Uterus (tissue), 4 donors: ENCODE data around the gene TINCR. TPM values are rescaled to one million over a fixed set of nuclear protein-coding genes. Genes with fewer than 3 reads are reported as not detected.

Experiments used
- DNase-seq, 2 donors: peaks; one replicate each; pipeline ENCODE4 v3.0.0-alpha.2; 2019 to 2020
- H3K27ac ChIP-seq, 2 donors: fragments of 200-600 bp; sonication (generic); 1 replicate in 1 of 2; 2 replicates in 1 of 2; pipeline ENCODE4 v1.5.1; 2016 to 2018
- H3K27me3 ChIP-seq, 2 donors: fragments of 200-600 bp; sonication (generic); one replicate each; pipeline ENCODE4 v1.5.1; 2018 to 2019; ENCODE audit warnings: control low read depth in 1 of 2
- H3K36me3 ChIP-seq, 2 donors: fragments of 200-600 bp; sonication (generic); one replicate each; pipeline ENCODE4 v1.5.1; 2019; ENCODE audit warnings: control low read depth in 1 of 2
- H3K4me1 ChIP-seq, 2 donors: fragments of 200-600 bp; sonication (generic); one replicate each; pipeline ENCODE4 v1.5.1; 2018 to 2019; ENCODE audit warnings: control low read depth in 1 of 2
- H3K4me3 ChIP-seq, 2 donors: fragments of 200-600 bp; sonication (generic); 1 replicate in 1 of 2; 2 replicates in 1 of 2; pipeline ENCODE4 v1.5.1; 2018 to 2019; ENCODE audit warnings: mild to moderate bottlenecking in 1 of 2
- H3K9me3 ChIP-seq, 2 donors: fragments of 200-600 bp; sonication (generic); one replicate each; pipeline ENCODE4 v1.5.1; 2019; ENCODE audit warnings: control low read depth in 1 of 2
- POLR2A ChIP-seq, 2 donors: fragments of 450-650 bp; IDR thresholded peaks; one replicate each; pipeline ENCODE4 v1.6.1; 2016; ENCODE audit warnings: antibody characterized with exemption in 2 of 2, mild to moderate bottlenecking in 1 of 2, moderate library complexity in 1 of 2
- intact Hi-C: fragments of 100-400 bp; cut with DNase I; formaldehyde crosslinking; loops from one replicate; pipeline ENCODE4 v1.15.1; 2023; ENCODE audit warnings: low total_unique reads
- total RNA-seq, 4 donors: library from RNA; depleted of rRNA in 3 of 4; stranded (reverse); fragments of >200 nt in 3 of 4; gene quantifications; one replicate each; pipeline versions ENCODE4 v1.1.0 to v1.2.4, GENCODE V29; 2014 to 2023
- TF ChIP-seq, protein P1 (sequence below), 4 experiments: fragments of 200-600 bp in 2 of 4; fragments of 450-650 bp in 2 of 4; sonication (generic) in 2 of 4; IDR thresholded peaks; one replicate each; pipeline ENCODE4 v1.5.1; 2016 to 2019; ENCODE audit warnings: antibody characterized with exemption in 4 of 4, mild to moderate bottlenecking in 2 of 4, moderate library complexity in 1 of 4
- donor health status: DM: yes; HTN: yes; CAD: no.

The TINCR gene
- total RNA-seq, 4 donors from 2014 or later = 1.2 to 5.3 TPM; not detected in 2

- Histone ChIP-seq H3K4me1 (no peaks in the 10 kb centered on the region), H3K36me3 (no peaks in the 10 kb centered on the region), H3K9me3 (no peaks in the 10 kb centered on the region), H3K4me3 (no peak overlapping the region), H3K27me3 (no peaks in the 10 kb centered on the region), H3K27ac (no peak overlapping the region)
- intact Hi-C loops = loop anchor here (5.0 kb wide), 1 partner anchor 531 kb away; no protein-coding TSS in a partner anchor
- TF ChIP-seq, protein P1, sequence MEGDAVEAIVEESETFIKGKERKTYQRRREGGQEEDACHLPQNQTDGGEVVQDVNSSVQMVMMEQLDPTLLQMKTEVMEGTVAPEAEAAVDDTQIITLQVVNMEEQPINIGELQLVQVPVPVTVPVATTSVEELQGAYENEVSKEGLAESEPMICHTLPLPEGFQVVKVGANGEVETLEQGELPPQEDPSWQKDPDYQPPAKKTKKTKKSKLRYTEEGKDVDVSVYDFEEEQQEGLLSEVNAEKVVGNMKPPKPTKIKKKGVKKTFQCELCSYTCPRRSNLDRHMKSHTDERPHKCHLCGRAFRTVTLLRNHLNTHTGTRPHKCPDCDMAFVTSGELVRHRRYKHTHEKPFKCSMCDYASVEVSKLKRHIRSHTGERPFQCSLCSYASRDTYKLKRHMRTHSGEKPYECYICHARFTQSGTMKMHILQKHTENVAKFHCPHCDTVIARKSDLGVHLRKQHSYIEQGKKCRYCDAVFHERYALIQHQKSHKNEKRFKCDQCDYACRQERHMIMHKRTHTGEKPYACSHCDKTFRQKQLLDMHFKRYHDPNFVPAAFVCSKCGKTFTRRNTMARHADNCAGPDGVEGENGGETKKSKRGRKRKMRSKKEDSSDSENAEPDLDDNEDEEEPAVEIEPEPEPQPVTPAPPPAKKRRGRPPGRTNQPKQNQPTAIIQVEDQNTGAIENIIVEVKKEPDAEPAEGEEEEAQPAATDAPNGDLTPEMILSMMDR (IDR thresholded peaks at IDR 0.05) = peak; percentile 84 to 98 (median 92)
- no peak for TF ChIP-seq POLR2A (IDR thresholded peaks at IDR 0.05)
- peak; percentile 53 to 64 for DNase-seq
Observed at GRCh38 chr19:5578097-5578846, 10.5 kb upstream of the TINCR start.

- H3K4me3 ChIP-seq = no peak overlapping the region
- no peaks in the 10 kb centered on the region for H3K9me3 ChIP-seq
- H3K4me1 ChIP-seq = no peaks in the 10 kb centered on the region
- TF ChIP-seq POLR2A (IDR thresholded peaks at IDR 0.05) = no peak
- TF ChIP-seq, protein P1 (IDR thresholded peaks at IDR 0.05) = no peak
- intact Hi-C loops = loop anchor here (5.0 kb wide), 1 partner anchor 528 kb away; no protein-coding TSS in a partner anchor
- no peaks in the 10 kb centered on the region for H3K36me3 ChIP-seq
- DNase-seq = no peak
- no peaks in the 10 kb centered on the region for H3K27me3 ChIP-seq
- H3K27ac ChIP-seq = no peak overlapping the region
Observed at GRCh38 chr19:5575590-5575989, 7.8 kb upstream of the TINCR start.

GRCh38 chr19:5572556-5573286, 5.0 kb upstream of the TINCR start:
- intact Hi-C loops = no loop called here
- peaks cover 0 to 13% of the 10 kb centered on the region in 2 donors for H3K27me3 ChIP-seq
- H3K9me3 ChIP-seq = no peaks in the 10 kb centered on the region
- no peak overlapping the region for H3K27ac ChIP-seq
- no peak for DNase-seq
- H3K36me3 ChIP-seq = no peaks in the 10 kb centered on the region
- no peaks in the 10 kb centered on the region for H3K4me1 ChIP-seq
- TF ChIP-seq, protein P1 (IDR thresholded peaks at IDR 0.05) = no peak
- no peak for TF ChIP-seq POLR2A (IDR thresholded peaks at IDR 0.05)
- H3K4me3 ChIP-seq = no peak overlapping the region

- Histone ChIP-seq H3K36me3 (no peaks in the 10 kb centered on the region), H3K4me1 (no peaks in the 10 kb centered on the region), H3K27ac (no peak overlapping the region), H3K27me3 (peaks cover 0 to 13% of the 10 kb centered on the region in 2 donors), H3K4me3 (no peak overlapping the region), H3K9me3 (no peaks in the 10 kb centered on the region)
- no peak for DNase-seq
- intact Hi-C loops = no loop called here
- TF ChIP-seq, protein P1 (IDR thresholded peaks at IDR 0.05) = no peak
- no peak for TF ChIP-seq POLR2A (IDR thresholded peaks at IDR 0.05)
Observed at GRCh38 chr19:5571777-5572176, 4.0 kb upstream of the TINCR start.

DNA sequence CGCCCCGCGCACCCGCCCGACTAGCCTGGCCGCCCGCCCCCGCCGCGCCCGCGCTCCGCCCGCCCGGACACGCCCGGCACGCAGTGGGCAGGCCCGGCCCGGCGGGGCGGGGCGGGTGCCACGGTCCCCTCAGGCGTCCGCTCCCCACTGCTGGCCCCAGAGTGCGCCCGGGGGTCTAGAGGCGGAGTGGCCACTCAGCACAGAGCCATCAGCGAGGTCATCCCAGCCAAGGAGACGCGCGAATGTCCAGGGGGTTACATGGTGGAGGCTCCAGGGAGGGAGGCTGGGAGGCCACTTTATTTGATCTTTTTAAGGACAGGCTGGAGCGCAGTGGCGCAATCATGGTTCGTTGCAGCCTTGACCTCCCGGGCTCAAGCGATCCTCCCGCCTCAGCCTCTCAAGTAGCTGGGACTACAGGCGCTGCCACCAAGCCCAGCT, 236 bp upstream of the TINCR start:
- H3K4me1 ChIP-seq = no peaks in the 10 kb centered on the region
- H3K27ac ChIP-seq = no peak overlapping the region
- peaks cover 0 to 13% of the 10 kb centered on the region in 2 donors for H3K27me3 ChIP-seq
- no peak for DNase-seq
- no peaks in the 10 kb centered on the region for H3K36me3 ChIP-seq
- H3K4me3 ChIP-seq = no peak overlapping the region
- intact Hi-C loops = no loop called here
- TF ChIP-seq, protein P1 (IDR thresholded peaks at IDR 0.05) = no peak
- no peaks in the 10 kb centered on the region for H3K9me3 ChIP-seq
